ENCODE measurements around the gene SIK2. TPM values are rescaled to one million over a fixed set of nuclear protein-coding genes. Genes with fewer than 3 reads are reported as not detected.

The SIK2 gene
- total RNA-seq, 1 experiment from 2014 or later = 9.0 TPM

GRCh38 chr11:111606986-111607385 lies 4.7 kb downstream of the SIK2 start:
- POLR2A ChIA-PET (ENCODE audit: unreplicated experiment) = no interaction called here
- no peaks in the 10 kb centered on the region for H3K9me3 ChIP-seq (ENCODE audit: low read length)
- DNase-seq (no peak), ATAC-seq (no peak)
- H2AFZ ChIP-seq (ENCODE audit: low read length) = no peak overlapping the region
- no TSS peak for BruUV-seq (replicated peaks)
- intact Hi-C loops (cut with micrococcal nuclease) = no loop called here
- no peak overlapping the region for H3K4me2 ChIP-seq (ENCODE audit: low read length)
- H3K36me3 ChIP-seq (ENCODE audit: low read depth, low read length) = no peaks in the 10 kb centered on the region
- H4K20me1 ChIP-seq (ENCODE audit: low read length) = peaks cover 31% of the 10 kb centered on the region
- H3K9me2 ChIP-seq (replicated peaks; ENCODE audit: low read length) = no peaks in the 10 kb centered on the region
- H3F3A ChIP-seq (ENCODE audit: low read length, unreplicated experiment) = no peaks in the 10 kb centered on the region
- H3K79me2 ChIP-seq (ENCODE audit: low read length) = peaks cover 71% of the 10 kb centered on the region
- TF ChIP-seq EZH2 (IDR thresholded peaks at IDR 0.05; ENCODE audit: low read length, unreplicated experiment) = no peak
- TF ChIP-seq, protein P1, sequence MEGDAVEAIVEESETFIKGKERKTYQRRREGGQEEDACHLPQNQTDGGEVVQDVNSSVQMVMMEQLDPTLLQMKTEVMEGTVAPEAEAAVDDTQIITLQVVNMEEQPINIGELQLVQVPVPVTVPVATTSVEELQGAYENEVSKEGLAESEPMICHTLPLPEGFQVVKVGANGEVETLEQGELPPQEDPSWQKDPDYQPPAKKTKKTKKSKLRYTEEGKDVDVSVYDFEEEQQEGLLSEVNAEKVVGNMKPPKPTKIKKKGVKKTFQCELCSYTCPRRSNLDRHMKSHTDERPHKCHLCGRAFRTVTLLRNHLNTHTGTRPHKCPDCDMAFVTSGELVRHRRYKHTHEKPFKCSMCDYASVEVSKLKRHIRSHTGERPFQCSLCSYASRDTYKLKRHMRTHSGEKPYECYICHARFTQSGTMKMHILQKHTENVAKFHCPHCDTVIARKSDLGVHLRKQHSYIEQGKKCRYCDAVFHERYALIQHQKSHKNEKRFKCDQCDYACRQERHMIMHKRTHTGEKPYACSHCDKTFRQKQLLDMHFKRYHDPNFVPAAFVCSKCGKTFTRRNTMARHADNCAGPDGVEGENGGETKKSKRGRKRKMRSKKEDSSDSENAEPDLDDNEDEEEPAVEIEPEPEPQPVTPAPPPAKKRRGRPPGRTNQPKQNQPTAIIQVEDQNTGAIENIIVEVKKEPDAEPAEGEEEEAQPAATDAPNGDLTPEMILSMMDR (conservative IDR thresholded peaks at IDR 0.05; ENCODE audit: low read depth, low read length) = no peak
- no peak overlapping the region for H3K4me3 ChIP-seq (ENCODE audit: low read length)
- H3K9ac ChIP-seq (ENCODE audit: low read length) = no peak overlapping the region
- H3K27ac ChIP-seq (ENCODE audit: low read length) = no peak overlapping the region
- H3K27me3 ChIP-seq (ENCODE audit: low read length) = no peaks in the 10 kb centered on the region
- CTCF ChIA-PET = no interaction called here
- H3K4me1 ChIP-seq (ENCODE audit: insufficient read depth, low read length) = peaks cover 13% of the 10 kb centered on the region

- no peak overlapping the region for H3K27ac ChIP-seq (ENCODE audit: low read length)
- BruUV-seq (replicated peaks) = no TSS peak
- no peak overlapping the region for H3K4me2 ChIP-seq (ENCODE audit: low read length)
- intact Hi-C loops (cut with micrococcal nuclease) = no loop called here
- POLR2A ChIA-PET (ENCODE audit: unreplicated experiment) = no interaction called here
- no peak overlapping the region for H3K4me3 ChIP-seq (ENCODE audit: low read length)
- peaks cover 31% of the 10 kb centered on the region for H4K20me1 ChIP-seq (ENCODE audit: low read length)
- no peaks in the 10 kb centered on the region for H3K27me3 ChIP-seq (ENCODE audit: low read length)
- ATAC-seq (no peak), DNase-seq (no peak)
- H3K4me1 ChIP-seq (ENCODE audit: insufficient read depth, low read length) = peaks cover 13% of the 10 kb centered on the region
- no peaks in the 10 kb centered on the region for H3K36me3 ChIP-seq (ENCODE audit: low read depth, low read length)
- no peaks in the 10 kb centered on the region for H3K9me3 ChIP-seq (ENCODE audit: low read length)
- no peaks in the 10 kb centered on the region for H3F3A ChIP-seq (ENCODE audit: low read length, unreplicated experiment)
- no peaks in the 10 kb centered on the region for H3K9me2 ChIP-seq (replicated peaks; ENCODE audit: low read length)
- no peak overlapping the region for H2AFZ ChIP-seq (ENCODE audit: low read length)
- TF ChIP-seq EZH2phosphoT487 (IDR thresholded peaks at IDR 0.05; ENCODE audit: borderline replicate concordance, low read length) (no peak), EZH2 (IDR thresholded peaks at IDR 0.05; ENCODE audit: low read length, unreplicated experiment) (no peak)
- TF ChIP-seq, protein P1 (conservative IDR thresholded peaks at IDR 0.05; ENCODE audit: low read depth, low read length) = no peak
- CTCF ChIA-PET = no interaction called here
- H3K9ac ChIP-seq (ENCODE audit: low read length) = no peak overlapping the region
- H3K79me2 ChIP-seq (ENCODE audit: low read length) = peaks cover 67% of the 10 kb centered on the region
Measured at GRCh38 chr11:111607751-111608150, 5.5 kb downstream of the SIK2 start.

GRCh38 chr11:111612224-111612623 lies 10.0 kb downstream of the SIK2 start:
- Histone ChIP-seq H3K27ac (ENCODE audit: low read length) (no peak overlapping the region), H3K36me3 (ENCODE audit: low read depth, low read length) (no peaks in the 10 kb centered on the region), H3K27me3 (ENCODE audit: low read length) (no peaks in the 10 kb centered on the region), H4K20me1 (ENCODE audit: low read length) (no peaks in the 10 kb centered on the region), H3K9me3 (ENCODE audit: low read length) (no peaks in the 10 kb centered on the region), H3F3A (ENCODE audit: low read length, unreplicated experiment) (no peaks in the 10 kb centered on the region), H3K9ac (ENCODE audit: low read length) (no peak overlapping the region), H3K9me2 (replicated peaks; ENCODE audit: low read length) (no peaks in the 10 kb centered on the region), H3K4me3 (ENCODE audit: low read length) (no peak overlapping the region), H2AFZ (ENCODE audit: low read length) (no peak overlapping the region), H3K4me1 (ENCODE audit: insufficient read depth, low read length) (0 out of 2 replicates have a peak, but pooled peaks cover under 1% of the 10 kb centered on the region), H3K4me2 (ENCODE audit: low read length) (no peak overlapping the region), H3K79me2 (ENCODE audit: low read length) (peaks cover 28% of the 10 kb centered on the region)
- TF ChIP-seq EZH2 (IDR thresholded peaks at IDR 0.05; ENCODE audit: low read length, unreplicated experiment) = no peak
- DNase-seq (no peak), ATAC-seq (no peak)
- CTCF ChIA-PET = no interaction called here
- POLR2A ChIA-PET (ENCODE audit: unreplicated experiment) = no interaction called here
- intact Hi-C loops (cut with micrococcal nuclease) = no loop called here
- BruUV-seq (replicated peaks) = no TSS peak

Data from PC-3 (cell line).